Stimulated activated memory B cell treated with anti-CD40 and anti-IgM and Interleukin-4, amounts not matched to agents 10 μg/mL and 1 μg/mL and 100 μg/mL, for 72 hours (primary cell): ENCODE results near the gene MLXIP.
"Not testable (repeated sequence)": the region's sequence is repeated elsewhere in the genome, so short reads cannot be mapped to it uniquely, and the experiment has no call there.

Source experiments
- ATAC-seq: fragments of 150-1000 bp; cut with Tn5 transposase; 2 replicates; pipeline ENCODE4 v1.10.0; 2021
- H3K27ac Mint-ChIP-seq: one replicate; pipeline ENCODE4 v1.8.0; 2022; ENCODE audit warnings: mild to moderate bottlenecking, mixed read lengths
- H3K27me3 Mint-ChIP-seq: one replicate; pipeline ENCODE4 v1.8.0; 2022; ENCODE audit warnings: mixed read lengths
- H3K36me3 Mint-ChIP-seq: one replicate; pipeline ENCODE4 v1.8.0; 2022; ENCODE audit warnings: mixed read lengths
- H3K4me1 Mint-ChIP-seq: one replicate; pipeline ENCODE4 v1.8.0; 2022; ENCODE audit warnings: mixed read lengths
- H3K4me3 Mint-ChIP-seq: one replicate; pipeline ENCODE4 v1.8.0; 2022; ENCODE audit warnings: mild to moderate bottlenecking, moderate library complexity, mixed read lengths
- H3K9me3 Mint-ChIP-seq: one replicate; pipeline ENCODE4 v1.8.0; 2022; ENCODE audit warnings: mixed read lengths

MLXIP gene

GRCh38 chr12:122176473-122176872, 97.9 kb downstream of the MLXIP start:
- not testable (repeated sequence) for H3K4me1 Mint-ChIP-seq, H3K9me3 Mint-ChIP-seq, ATAC-seq, H3K27ac Mint-ChIP-seq, H3K4me3 Mint-ChIP-seq, H3K36me3 Mint-ChIP-seq
- H3K27me3 Mint-ChIP-seq: peaks cover 32% of the 10 kb centered on the region

GRCh38 chr12:122182887-122183587, 104.5 kb downstream of the MLXIP start, which contains the start of gene LRRC43:
Gene LRRC43, plus strand, starts transcription at chr12:122183123. Its CDS starts 22 bp downstream, at chr12:122183145.
- Mint-ChIP-seq H3K4me1 (peaks cover 23% of the 10 kb centered on the region), H3K4me3 (peak within 1 kb of the TSS; percentile 75), H3K27me3 (peaks cover 23% of the 10 kb centered on the region), H3K27ac (peak within 1 kb of the TSS; percentile 84), H3K36me3 (no peaks in the 10 kb centered on the region), H3K9me3 (peaks cover 3% of the 10 kb centered on the region)
- ATAC-seq: peak; percentile 55

- peak overlapping the region; percentile 44 for H3K4me3 Mint-ChIP-seq
- H3K9me3 Mint-ChIP-seq: no peaks in the 10 kb centered on the region
- peaks cover 23% of the 10 kb centered on the region for H3K27me3 Mint-ChIP-seq
- no peak for ATAC-seq
- no peaks in the 10 kb centered on the region for H3K36me3 Mint-ChIP-seq
- H3K4me1 Mint-ChIP-seq: peaks cover 23% of the 10 kb centered on the region
- H3K27ac Mint-ChIP-seq: peak overlapping the region; percentile 84
Measured at GRCh38 chr12:122183588-122183940, 105.0 kb downstream of the MLXIP start.

GRCh38 chr12:122184517-122184916, 106.0 kb downstream of the MLXIP start:
- H3K27ac Mint-ChIP-seq: peak overlapping the region; percentile 84
- H3K36me3 Mint-ChIP-seq: no peaks in the 10 kb centered on the region
- no peaks in the 10 kb centered on the region for H3K9me3 Mint-ChIP-seq
- peak overlapping the region; percentile 67 for H3K4me3 Mint-ChIP-seq
- H3K27me3 Mint-ChIP-seq: peaks cover 23% of the 10 kb centered on the region
- peaks cover 23% of the 10 kb centered on the region for H3K4me1 Mint-ChIP-seq
- ATAC-seq: peak; percentile 81

GRCh38 chr12:122185079-122185478, 106.5 kb downstream of the MLXIP start:
- H3K9me3 Mint-ChIP-seq: no peaks in the 10 kb centered on the region
- ATAC-seq: no peak
- peaks cover 23% of the 10 kb centered on the region for H3K4me1 Mint-ChIP-seq
- no peak overlapping the region for H3K4me3 Mint-ChIP-seq
- H3K27me3 Mint-ChIP-seq: peaks cover 23% of the 10 kb centered on the region
- peak overlapping the region; percentile 84 for H3K27ac Mint-ChIP-seq
- H3K36me3 Mint-ChIP-seq: no peaks in the 10 kb centered on the region

GRCh38 chr12:122185494-122186082, 107.0 kb downstream of the MLXIP start:
- peaks cover 23% of the 10 kb centered on the region for H3K27me3 Mint-ChIP-seq
- no peak overlapping the region for H3K4me3 Mint-ChIP-seq
- H3K4me1 Mint-ChIP-seq: peaks cover 24% of the 10 kb centered on the region
- H3K9me3 Mint-ChIP-seq: no peaks in the 10 kb centered on the region
- H3K27ac Mint-ChIP-seq: no peak overlapping the region
- no peak for ATAC-seq
- no peaks in the 10 kb centered on the region for H3K36me3 Mint-ChIP-seq

GRCh38 chr12:122187466-122187865, 108.9 kb downstream of the MLXIP start:
- peaks cover 31% of the 10 kb centered on the region for H3K4me1 Mint-ChIP-seq
- H3K36me3 Mint-ChIP-seq: no peaks in the 10 kb centered on the region
- no peak for ATAC-seq

GRCh38 chr12:122189626-122190475, 111.3 kb downstream of the MLXIP start:
- Mint-ChIP-seq H3K36me3 (no peaks in the 10 kb centered on the region), H3K27ac (no peak overlapping the region), H3K4me3 (no peak overlapping the region), H3K9me3 (no peaks in the 10 kb centered on the region), H3K4me1 (peaks cover 13% of the 10 kb centered on the region), H3K27me3 (peaks cover 15% of the 10 kb centered on the region)
- no peak for ATAC-seq

More at GRCh38 chr12:122187466-122187865, 108.9 kb downstream of the MLXIP start:
- Mint-ChIP-seq H3K4me3 (no peak overlapping the region), H3K9me3 (no peaks in the 10 kb centered on the region), H3K27me3 (peaks cover 26% of the 10 kb centered on the region), H3K27ac (no peak overlapping the region)

GRCh38 chr12:122190842-122191668, 112.5 kb downstream of the MLXIP start:
- Mint-ChIP-seq H3K36me3 (no peaks in the 10 kb centered on the region), H3K4me1 (peaks cover 9% of the 10 kb centered on the region), H3K27ac (no peak overlapping the region), H3K9me3 (no peaks in the 10 kb centered on the region), H3K27me3 (peaks cover 15% of the 10 kb centered on the region), H3K4me3 (no peak overlapping the region)
- peak; percentile 83 for ATAC-seq

- H3K9me3 Mint-ChIP-seq: no peaks in the 10 kb centered on the region
- peaks cover 15% of the 10 kb centered on the region for H3K27me3 Mint-ChIP-seq
- no peak overlapping the region for H3K27ac Mint-ChIP-seq
- no peaks in the 10 kb centered on the region for H3K36me3 Mint-ChIP-seq
- H3K4me1 Mint-ChIP-seq: peaks cover 9% of the 10 kb centered on the region
- no peak overlapping the region for H3K4me3 Mint-ChIP-seq
- no peak for ATAC-seq
Measured at GRCh38 chr12:122192441-122192840, 113.9 kb downstream of the MLXIP start.

- Mint-ChIP-seq H3K27me3 (peaks cover 36% of the 10 kb centered on the region), H3K4me1 (peaks cover 9% of the 10 kb centered on the region), H3K36me3 (no peaks in the 10 kb centered on the region), H3K9me3 (no peaks in the 10 kb centered on the region), H3K4me3 (no peak overlapping the region), H3K27ac (no peak overlapping the region)
- no peak for ATAC-seq
Measured at GRCh38 chr12:122194804-122195203, 116.2 kb downstream of the MLXIP start.

GRCh38 chr12:122195405-122195804, 116.8 kb downstream of the MLXIP start:
- Mint-ChIP-seq H3K4me3 (no peak overlapping the region), H3K36me3 (no peaks in the 10 kb centered on the region), H3K4me1 (peaks cover 9% of the 10 kb centered on the region), H3K27ac (no peak overlapping the region), H3K9me3 (no peaks in the 10 kb centered on the region), H3K27me3 (peaks cover 42% of the 10 kb centered on the region)
- ATAC-seq: no peak
